ENCODE data around the gene ZNF804B.

- TF ChIP-seq CTCF (conservative IDR thresholded peaks at IDR 0.05; ENCODE audit: low read length) (no peak), EZH2phosphoT487 (IDR thresholded peaks at IDR 0.05; ENCODE audit: borderline replicate concordance) (no peak)
Observed at GRCh38 chr7:89339748-89340147, 580.2 kb downstream of the ZNF804B start.

Data from Loucy (cell line).